ENCODE measurements around the gene HAT1. TPM values are rescaled to one million over a fixed set of nuclear protein-coding genes. Genes with fewer than 3 reads are reported as not detected.

HAT1 gene
- total and polyA plus RNA-seq, 2 of the 4 experiments (the other 2 are of a cell fraction): 24.4 to 42.1 TPM

DNA sequence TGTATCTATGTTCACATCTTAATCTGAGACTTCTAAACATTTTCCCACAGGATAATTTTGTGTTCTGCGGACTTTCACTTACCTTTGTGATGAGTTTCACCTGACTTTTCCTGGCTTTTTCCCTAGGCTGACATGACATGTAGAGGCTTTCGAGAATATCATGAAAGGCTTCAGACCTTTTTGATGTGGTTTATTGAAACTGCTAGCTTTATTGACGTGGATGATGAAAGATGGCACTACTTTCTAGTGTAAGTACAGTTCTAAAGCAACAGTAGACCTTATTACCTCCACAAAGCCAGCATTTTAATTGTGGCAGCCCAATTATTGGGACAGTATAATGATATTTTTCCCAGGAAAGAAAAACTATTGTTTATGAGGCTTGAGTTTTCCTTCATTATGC, 43.4 kb downstream of the HAT1 start:
- ATAC-seq (ENCODE audit: low read depth) (no peak), DNase-seq (no peak)
- peaks cover 2% of the 10 kb centered on the region; the same call in 1 of the 2 replicates for H3K36me3 ChIP-seq (ENCODE audit: control insufficient read depth, insufficient read depth, low read length)
- H3K4me3 ChIP-seq (ENCODE audit: insufficient read depth, low read depth, low read length): no peak overlapping the region
- H3K4me1 ChIP-seq (ENCODE audit: control insufficient read depth, insufficient read depth, low read length): peaks cover 5% of the 10 kb centered on the region
- no peaks in the 10 kb centered on the region for H3K27me3 ChIP-seq (ENCODE audit: control insufficient read depth, insufficient read depth, low read length)
- CTCF ChIA-PET: no interaction called here
- H4K5ac ChIP-seq (ENCODE audit: low read depth, low read length): no peak overlapping the region
- H3K18ac ChIP-seq (ENCODE audit: low read depth, low read length): no peak overlapping the region
- H4K8ac ChIP-seq (ENCODE audit: low read depth in 2 of 2, low read length in 2 of 2): no peak overlapping the region
- H4K20me1 ChIP-seq (ENCODE audit: insufficient read depth, low read length): no peaks in the 10 kb centered on the region
- 0 out of 2 replicates have a peak, but pooled peaks cover 3% of the 10 kb centered on the region for H3K9me1 ChIP-seq (ENCODE audit: insufficient read depth, low read length)
- no peak overlapping the region for H3K14ac ChIP-seq (replicated peaks; ENCODE audit: low read depth, low read length)
- intact Hi-C loops (cut with micrococcal nuclease): no loop called here
- H3K56ac ChIP-seq (ENCODE audit: extremely low read depth, insufficient read depth, low read length): no peak overlapping the region
- H2BK120ac ChIP-seq (ENCODE audit: low read depth, low read length): no peak overlapping the region
- H3K23ac ChIP-seq (ENCODE audit: low read depth, low read length): no peak overlapping the region
- no peaks in the 10 kb centered on the region for H3K9me3 ChIP-seq (ENCODE audit: control insufficient read depth, insufficient read depth, low read length)
- dilution Hi-C loops (cut with HindIII; ENCODE audit: low sequenced_read_pairs, unreplicated experiment): no loop called here
- H3K79me1 ChIP-seq (ENCODE audit: low read depth in 1 of 2, low read length in 2 of 2): peaks cover 12 to 16% of the 10 kb centered on the region in 2 experiments; a peak in 3 of 4 replicates
- no peak overlapping the region for H2AK9ac ChIP-seq (replicated peaks; ENCODE audit: low read depth, low read length, poor library complexity)
- no peak overlapping the region for H3K9ac ChIP-seq (ENCODE audit: low read depth, low read length)
- POLR2A ChIA-PET (ENCODE audit: unreplicated experiment): no interaction called here
- TF ChIP-seq SMC3 (IDR thresholded peaks at IDR 0.05; ENCODE audit: low read depth, low read length) (no peak), MXI1 (IDR thresholded peaks at IDR 0.05; ENCODE audit: borderline replicate concordance, low read depth, low read length) (no peak)
- no peak overlapping the region for H2BK20ac ChIP-seq (ENCODE audit: low read depth, low read length)
- no peak overlapping the region for H2AFZ ChIP-seq (replicated peaks; ENCODE audit: low read length, poor library complexity)
- no peak overlapping the region for H2BK15ac ChIP-seq (ENCODE audit: low read depth, low read length)
- no peak overlapping the region for H2AK5ac ChIP-seq (ENCODE audit: low read depth, low read length)
- no peak overlapping the region for H2BK5ac ChIP-seq (ENCODE audit: low read depth, low read length, poor library complexity, severe bottlenecking)
- H3K27ac ChIP-seq (ENCODE audit: insufficient read depth, low read length): no peak overlapping the region
- BruUV-seq (replicated peaks): no TSS peak
- H4K91ac ChIP-seq (ENCODE audit: insufficient read depth, low read depth, low read length): no peak overlapping the region
- H3K4ac ChIP-seq (ENCODE audit: low read depth, low read length): no peak overlapping the region
- H3K4me2 ChIP-seq (ENCODE audit: low read depth, low read length): no peak overlapping the region
- in situ Hi-C loops (cut with MboI; ENCODE audit: low sequenced_read_pairs): no loop called here
- WGBS, 2 experiments (ENCODE audit: extremely low coverage in 2 of 2, insufficient read length in 1 of 2): no CpG with 5 or more reads among the region's 3 CpGs

Data from IMR-90 (cell line).